Measurements from ENCODE around the gene GNB2. TPM values are rescaled to one million over a fixed set of nuclear protein-coding genes. Genes with fewer than 3 reads are reported as not detected.
"Not testable (repeated sequence)": the region's sequence is repeated elsewhere in the genome, so short reads cannot be mapped to it uniquely, and the experiment has no call there.

Gene GNB2
- total RNA-seq, 2 experiments from 2014 or later: 263 to 266 TPM

- no peak within 1 kb of the TSS for H3K4me3 Mint-ChIP-seq
- H3K36me3 Mint-ChIP-seq (ENCODE audit: low read depth): peaks cover 3% of the 10 kb centered on the region
- DNase-seq: no peak
- peaks cover 9% of the 10 kb centered on the region for H3K27me3 Mint-ChIP-seq
- peaks cover 2% of the 10 kb centered on the region for H3K4me1 Mint-ChIP-seq
- ChIA-PET POLR2A (no interaction called here), CTCF (no interaction called here)
- H3K27ac Mint-ChIP-seq: no peak within 1 kb of the TSS
- H3K9me3 Mint-ChIP-seq: no peaks in the 10 kb centered on the region
Measured at GRCh38 chr7:100641463-100641859, 32.1 kb upstream of the GNB2 start, which contains the start of gene TFR2. Gene TFR2, minus strand, starts transcription at chr7:100641552. Its CDS starts 43 bp downstream, at chr7:100641509.

- no peak for DNase-seq
- POLR2A ChIA-PET: no interaction called here
- Mint-ChIP-seq H3K36me3 (ENCODE audit: low read depth) (no peaks in the 10 kb centered on the region), H3K4me3 (no peak overlapping the region), H3K27ac (no peak overlapping the region), H3K27me3 (peaks cover 9% of the 10 kb centered on the region), H3K4me1 (peaks cover 2% of the 10 kb centered on the region), H3K9me3 (no peaks in the 10 kb centered on the region)
- CTCF ChIA-PET: no interaction called here
Measured at GRCh38 chr7:100641860-100642533, 31.5 kb upstream of the GNB2 start.

- Mint-ChIP-seq H3K4me3 (no peak overlapping the region), H3K4me1 (peaks cover 2% of the 10 kb centered on the region), H3K36me3 (ENCODE audit: low read depth) (no peaks in the 10 kb centered on the region), H3K27me3 (peaks cover 10% of the 10 kb centered on the region), H3K9me3 (no peaks in the 10 kb centered on the region), H3K27ac (no peak overlapping the region)
- CTCF ChIA-PET: interaction anchor here (1.0 kb wide), 1 partner anchor 8 kb away, joined by 3 read pairs; no protein-coding TSS in a partner anchor
- DNase-seq: peak; percentile 44
- POLR2A ChIA-PET: no interaction called here
Measured at GRCh38 chr7:100642534-100642907, 31.0 kb upstream of the GNB2 start.

- Mint-ChIP-seq H3K9me3 (no peaks in the 10 kb centered on the region), H3K4me1 (peaks cover 2% of the 10 kb centered on the region), H3K27ac (no peak overlapping the region), H3K27me3 (peaks cover 27% of the 10 kb centered on the region), H3K4me3 (no peak overlapping the region), H3K36me3 (ENCODE audit: low read depth) (no peaks in the 10 kb centered on the region)
- ChIA-PET CTCF (interaction anchor here (0.7 kb wide), 1 partner anchor 16 kb away, joined by 4 read pairs; no protein-coding TSS in a partner anchor), POLR2A (interaction anchor here (1.2 kb wide), 1 partner anchor 16 kb away, joined by 3 read pairs; no protein-coding TSS in a partner anchor)
- DNase-seq: no peak
Measured at GRCh38 chr7:100649826-100650565, 23.5 kb upstream of the GNB2 start.

- POLR2A ChIA-PET: no interaction called here
- DNase-seq: no peak
- H3K27ac Mint-ChIP-seq: no peak overlapping the region
- H3K36me3 Mint-ChIP-seq (ENCODE audit: low read depth): no peaks in the 10 kb centered on the region
- H3K9me3 Mint-ChIP-seq: no peaks in the 10 kb centered on the region
- no peak overlapping the region for H3K4me3 Mint-ChIP-seq
- H3K4me1 Mint-ChIP-seq: peaks cover 2% of the 10 kb centered on the region
- H3K27me3 Mint-ChIP-seq: peaks cover 39% of the 10 kb centered on the region
- CTCF ChIA-PET: interaction anchor here (2.0 kb wide), 1 partner anchor 21 kb away, joined by 5 read pairs; no protein-coding TSS in a partner anchor
Measured at GRCh38 chr7:100654908-100655831, 18.4 kb upstream of the GNB2 start.

GRCh38 chr7:100655908-100656674, 17.4 kb upstream of the GNB2 start, which contains the start of gene ACTL6B:
Gene ACTL6B, minus strand, starts transcription at chr7:100656448. Its CDS starts 94 bp downstream, at chr7:100656354.
- H3K4me1 Mint-ChIP-seq: peaks cover 2% of the 10 kb centered on the region

GRCh38 chr7:100662194-100662776, 11.3 kb upstream of the GNB2 start:
- ChIA-PET CTCF (interaction anchor here (1.2 kb wide), 1 partner anchor 102 kb away, joined by 3 read pairs; no protein-coding TSS in a partner anchor), POLR2A (interaction anchor here (1.0 kb wide), 1 partner anchor 11 kb away, joined by 3 read pairs; no protein-coding TSS in a partner anchor)
- H3K27ac Mint-ChIP-seq; H3K4me3 Mint-ChIP-seq; DNase-seq; H3K9me3 Mint-ChIP-seq; H3K36me3 Mint-ChIP-seq (ENCODE audit: low read depth); H3K4me1 Mint-ChIP-seq: not testable (repeated sequence)
- H3K27me3 Mint-ChIP-seq: peaks cover 20% of the 10 kb centered on the region

More at GRCh38 chr7:100655908-100656674, 17.4 kb upstream of the GNB2 start, which contains the start of gene ACTL6B:
- CTCF ChIA-PET: interaction anchor here (0.6 to 2.0 kb wide), 3 partner anchors 22 to 177 kb away, joined by 3 to 5 read pairs (median 3); partner anchors contain the start of gene TSC22D4
- peak; percentile 68 for DNase-seq
- Mint-ChIP-seq H3K27ac (no peak within 1 kb of the TSS), H3K9me3 (no peaks in the 10 kb centered on the region), H3K36me3 (ENCODE audit: low read depth) (no peaks in the 10 kb centered on the region), H3K27me3 (peaks cover 38% of the 10 kb centered on the region), H3K4me3 (no peak within 1 kb of the TSS)
- POLR2A ChIA-PET: no interaction called here

GRCh38 chr7:100665168-100665726, 8.3 kb upstream of the GNB2 start:
- no peak for DNase-seq
- CTCF ChIA-PET: interaction anchor here (0.6 kb wide), 1 partner anchor 288 kb away, joined by 3 read pairs; no protein-coding TSS in a partner anchor
- Mint-ChIP-seq H3K9me3 (no peaks in the 10 kb centered on the region), H3K4me3 (no peak overlapping the region), H3K36me3 (ENCODE audit: low read depth) (no peaks in the 10 kb centered on the region), H3K27ac (no peak overlapping the region), H3K4me1 (no peaks in the 10 kb centered on the region), H3K27me3 (peaks cover 17% of the 10 kb centered on the region)
- POLR2A ChIA-PET: interaction anchor here (1.4 kb wide), 1 partner anchor 53 kb away, joined by 3 read pairs; the partner anchor contains the start of gene MOSPD3

GRCh38 chr7:100667331-100668068, 6.0 kb upstream of the GNB2 start:
- no peak overlapping the region for H3K27ac Mint-ChIP-seq
- H3K27me3 Mint-ChIP-seq: peaks cover 20% of the 10 kb centered on the region
- H3K36me3 Mint-ChIP-seq (ENCODE audit: low read depth): no peaks in the 10 kb centered on the region
- ChIA-PET POLR2A (interaction anchor here (1.4 kb wide), 1 partner anchor 24 kb away, joined by 4 read pairs; no protein-coding TSS in a partner anchor), CTCF (interaction anchor here (1.0 to 1.5 kb wide), 2 partner anchors 33 to 126 kb away, joined by 4 read pairs; no protein-coding TSS in a partner anchor)
- H3K4me3 Mint-ChIP-seq: no peak overlapping the region
- DNase-seq: no peak
- no peaks in the 10 kb centered on the region for H3K9me3 Mint-ChIP-seq
- peaks cover under 1% of the 10 kb centered on the region for H3K4me1 Mint-ChIP-seq

GRCh38 chr7:100668069-100668449, 5.5 kb upstream of the GNB2 start:
- H3K36me3 Mint-ChIP-seq (ENCODE audit: low read depth): no peaks in the 10 kb centered on the region
- no peaks in the 10 kb centered on the region for H3K9me3 Mint-ChIP-seq
- peaks cover 6% of the 10 kb centered on the region for H3K4me1 Mint-ChIP-seq
- ChIA-PET CTCF (interaction anchor here (1.0 to 1.5 kb wide), 2 partner anchors 34 to 126 kb away, joined by 4 read pairs; no protein-coding TSS in a partner anchor), POLR2A (interaction anchor here (1.4 kb wide), 1 partner anchor 24 kb away, joined by 4 read pairs; no protein-coding TSS in a partner anchor)
- no peak for DNase-seq
- H3K4me3 Mint-ChIP-seq: no peak overlapping the region
- peaks cover 19% of the 10 kb centered on the region for H3K27me3 Mint-ChIP-seq
- H3K27ac Mint-ChIP-seq: no peak overlapping the region

- DNase-seq; H3K9me3 Mint-ChIP-seq; H3K4me1 Mint-ChIP-seq; H3K36me3 Mint-ChIP-seq (ENCODE audit: low read depth); H3K4me3 Mint-ChIP-seq; H3K27ac Mint-ChIP-seq; POLR2A ChIA-PET: not testable (repeated sequence)
- peaks cover 18% of the 10 kb centered on the region for H3K27me3 Mint-ChIP-seq
- CTCF ChIA-PET: interaction anchor here (0.9 to 3.3 kb wide), 2 partner anchors 35 to 36 kb away, joined by 3 to 8 read pairs; partner anchors contain the start of gene POP7
Measured at GRCh38 chr7:100669106-100669505, 4.4 kb upstream of the GNB2 start.
